ENCODE data around the gene TRIM7. TPM values are rescaled to one million over a fixed set of nuclear protein-coding genes. Genes with fewer than 3 reads are reported as not detected.

The TRIM7 gene
- 1 to 10 TPM; 4.8 to 7.0 TPM for total RNA-seq

DNA sequence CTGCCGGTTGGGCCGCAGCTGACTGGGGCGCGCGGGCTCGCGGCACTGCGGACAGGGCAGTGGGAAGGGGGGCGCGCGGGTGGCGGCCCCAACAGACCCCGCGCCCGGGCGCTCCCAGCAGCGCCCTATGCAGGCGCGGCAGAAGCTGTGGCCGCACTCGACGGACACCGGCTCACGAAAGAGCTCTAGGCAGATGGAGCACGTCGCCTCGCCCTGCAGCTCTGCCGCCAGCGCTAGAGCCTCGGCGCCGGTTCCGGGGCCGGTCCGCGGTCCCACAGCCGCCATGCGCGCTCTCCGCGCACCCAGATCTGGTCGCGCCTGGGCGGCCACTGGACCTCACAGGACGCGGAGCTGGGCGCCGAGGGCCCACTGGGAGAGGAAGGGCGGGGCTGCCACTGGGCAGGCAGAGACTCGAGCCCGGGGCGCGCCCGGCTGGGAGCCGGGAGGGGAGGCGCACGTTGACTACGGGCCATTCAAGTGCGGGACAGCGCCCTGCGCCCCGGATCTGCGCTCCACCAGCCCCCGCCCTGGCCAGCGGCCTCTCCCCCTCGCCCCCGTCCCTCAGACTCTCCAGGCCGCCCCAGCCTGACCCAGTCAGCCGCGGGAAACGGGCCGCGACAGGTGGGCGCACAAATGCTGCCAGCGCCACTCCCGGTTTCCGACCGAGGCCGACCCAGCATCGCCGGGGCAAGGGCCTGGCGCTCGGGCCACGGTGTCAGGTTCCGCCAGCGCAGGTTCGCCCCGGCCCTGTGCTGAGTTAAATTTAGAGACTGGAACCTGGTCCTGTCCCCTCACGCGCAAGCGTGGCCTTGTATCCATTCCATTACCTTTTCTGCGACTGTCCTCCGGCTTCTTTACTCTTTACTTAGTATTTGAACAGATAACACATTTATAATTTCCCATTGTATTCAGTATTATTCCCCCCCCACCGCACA, at the start of gene TRIM7:
Gene TRIM7 (minus strand): TSS at position 371 of the 935 bp plus-strand sequence. CDS start 86 bp downstream, at position 285.
- Mint-ChIP-seq H3K36me3 (peaks cover 5 to 13% of the 10 kb centered on the region in 2 donors), H3K9me3 (no peaks in the 10 kb centered on the region), H3K27ac (peak within 1 kb of the TSS in 1 of 2 donors; percentile 97)
- DNase-seq (ENCODE audit: low spot score in 2 of 2) = peak in 1 of 2 donors; percentile 50
- ATAC-seq = no peak

- no peak for DNase-seq (ENCODE audit: low spot score in 2 of 2)
- Mint-ChIP-seq H3K27ac (peak overlapping the region; percentile 96), H3K36me3 (peaks cover 39 to 44% of the 10 kb centered on the region in 2 donors), H3K9me3 (no peaks in the 10 kb centered on the region)
- no peak for ATAC-seq
These were observed 43.3 kb upstream of the TRIM7 start for GRCh38 chr5:181248277-181248676.

GRCh38 chr5:181246276-181247049, 41.5 kb upstream of the TRIM7 start:
- H3K36me3 Mint-ChIP-seq = peaks cover 54 to 62% of the 10 kb centered on the region in 2 donors
- no peaks in the 10 kb centered on the region for H3K9me3 Mint-ChIP-seq
- peak; percentile 80 to 90 for DNase-seq (ENCODE audit: low spot score in 2 of 2)
- ATAC-seq = peak; percentile 66
- peak overlapping the region; percentile 96 to 100 for H3K27ac Mint-ChIP-seq

DNA sequence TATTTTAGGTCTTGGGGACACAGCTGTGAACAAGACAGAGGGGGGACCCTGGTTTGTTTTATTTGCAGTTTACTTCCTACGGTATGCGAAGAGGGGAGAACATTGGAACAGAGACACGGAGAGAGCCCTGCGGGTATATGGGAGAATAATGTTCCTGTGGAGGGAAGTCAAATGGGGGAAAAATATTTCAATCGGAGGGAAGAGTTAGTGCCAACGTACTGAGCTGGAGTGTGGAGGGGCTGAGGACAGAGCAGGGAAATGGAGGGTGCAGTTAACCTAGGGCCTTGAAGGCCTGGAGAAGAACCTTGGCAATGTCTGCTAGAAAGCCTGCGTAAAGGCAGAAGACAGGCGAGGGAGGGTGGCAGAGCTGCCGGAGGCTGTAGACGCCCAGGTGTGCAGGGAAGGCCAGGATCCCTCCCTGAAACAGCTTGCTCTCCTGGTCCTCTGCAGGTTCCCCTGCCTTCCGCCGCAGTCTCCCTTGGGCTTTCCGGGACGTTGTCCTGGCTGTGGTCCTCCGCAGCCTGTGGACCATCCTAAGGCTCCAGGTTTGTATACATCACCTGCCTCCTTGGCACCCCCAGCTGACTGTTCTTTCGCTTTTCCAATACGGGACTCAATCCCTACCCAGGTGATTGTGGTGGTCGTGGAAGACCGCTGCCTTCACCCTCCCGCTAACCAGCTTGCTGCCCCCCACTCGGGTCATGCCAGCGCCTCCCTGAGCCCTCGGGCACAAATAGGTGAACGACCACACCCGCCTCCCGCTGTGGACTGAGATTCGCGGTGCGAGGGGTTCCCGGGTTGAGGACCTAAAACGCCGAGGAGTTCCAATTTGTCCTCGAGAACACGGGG, 40.7 kb upstream of the TRIM7 start:
- no peaks in the 10 kb centered on the region for H3K9me3 Mint-ChIP-seq
- DNase-seq (ENCODE audit: low spot score in 2 of 2) (peak in 1 of 2 donors; percentile 13), ATAC-seq (no peak)
- peaks cover 56 to 69% of the 10 kb centered on the region in 2 donors for H3K36me3 Mint-ChIP-seq
- H3K27ac Mint-ChIP-seq = peak overlapping the region; percentile 96 to 100

DNA sequence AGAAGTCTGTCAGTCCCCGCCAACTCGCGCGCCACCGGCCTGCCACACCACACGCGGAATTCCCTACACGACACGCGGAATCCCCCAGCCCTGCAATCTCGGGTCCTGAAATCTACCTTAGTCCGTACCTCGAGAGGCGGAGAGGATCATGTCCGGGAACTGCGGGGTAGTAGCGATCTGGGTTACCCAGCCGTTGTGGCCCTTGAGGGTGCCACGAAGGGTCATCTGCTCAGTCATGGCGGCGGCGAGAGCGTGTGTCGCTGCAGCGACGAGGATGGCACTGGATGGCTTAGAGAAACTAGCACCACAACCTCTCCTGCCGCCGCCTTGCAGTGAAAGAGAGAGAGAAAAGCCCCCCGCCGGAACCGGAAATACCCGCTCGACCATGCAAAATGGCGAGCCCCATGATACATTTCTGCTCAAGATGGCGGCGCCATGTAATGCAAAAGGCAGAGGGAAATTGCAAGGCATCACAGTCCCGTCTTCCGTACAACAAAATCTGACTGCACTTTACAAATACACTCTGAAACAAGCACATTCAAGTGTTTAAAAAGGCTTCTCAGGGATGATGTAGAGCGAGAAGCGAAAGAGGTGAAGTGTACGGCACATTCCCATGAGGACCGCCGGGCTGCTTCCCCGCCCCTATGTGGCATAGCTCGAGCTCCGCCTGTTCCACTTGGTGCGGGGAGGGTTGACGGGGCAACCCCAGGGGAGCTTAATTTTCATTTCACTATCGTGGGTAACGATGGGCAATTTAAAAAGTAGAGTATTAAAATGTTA, 38.8 kb upstream of the TRIM7 start, which contains the start of gene RACK1:
Gene RACK1 (minus strand): TSS at position 343 of the 780 bp plus-strand sequence. CDS start 106 bp downstream, at position 237.
- DNase-seq (ENCODE audit: low spot score in 2 of 2) (peak; percentile 83 to 88), ATAC-seq (peak; percentile 64 to 71)
- H3K36me3 Mint-ChIP-seq = peaks cover 66 to 68% of the 10 kb centered on the region in 2 donors
- H3K27ac Mint-ChIP-seq = peak within 1 kb of the TSS; percentile 96 to 100
- H3K9me3 Mint-ChIP-seq = no peaks in the 10 kb centered on the region

DNA sequence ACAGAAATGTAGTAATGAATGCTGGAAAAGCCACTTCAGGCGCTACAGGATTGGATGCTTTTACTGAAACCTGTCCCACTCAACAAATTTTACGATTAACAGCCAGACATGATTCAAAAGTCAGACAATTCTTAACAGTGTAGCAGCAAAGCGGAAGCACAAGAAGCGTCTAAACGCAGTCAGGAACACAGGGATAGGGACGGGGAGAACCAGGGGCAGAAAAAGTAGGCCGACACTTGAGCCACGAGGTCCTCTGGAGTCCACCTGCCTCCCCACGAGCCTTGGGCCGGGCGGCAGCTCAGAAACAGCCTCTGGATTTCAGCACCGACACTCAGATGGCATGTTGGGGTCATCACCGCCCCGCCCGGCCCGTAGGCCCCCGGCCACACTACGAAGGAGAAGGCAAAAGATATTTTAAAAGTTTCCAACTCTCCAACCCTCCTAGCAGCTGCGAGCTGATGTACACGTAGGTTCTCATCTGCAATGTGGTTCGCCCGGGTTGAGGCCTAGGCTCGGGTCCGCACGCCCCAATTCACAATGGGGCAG, 38.1 kb upstream of the TRIM7 start:
- H3K27ac Mint-ChIP-seq = peak overlapping the region; percentile 96 to 100
- H3K36me3 Mint-ChIP-seq = peaks cover 69 to 70% of the 10 kb centered on the region in 2 donors
- ATAC-seq (peak in 1 of 2 donors; percentile 1), DNase-seq (ENCODE audit: low spot score in 2 of 2) (no peak)
- no peaks in the 10 kb centered on the region for H3K9me3 Mint-ChIP-seq

GRCh38 chr5:181242031-181242451, 37.0 kb upstream of the TRIM7 start:
- ATAC-seq (no peak), DNase-seq (ENCODE audit: low spot score in 2 of 2) (peak in 1 of 2 donors; percentile 5)
- Mint-ChIP-seq H3K27ac (peak overlapping the region; percentile 96 to 100), H3K36me3 (peaks cover 66 to 68% of the 10 kb centered on the region in 2 donors), H3K9me3 (no peaks in the 10 kb centered on the region)

DNA sequence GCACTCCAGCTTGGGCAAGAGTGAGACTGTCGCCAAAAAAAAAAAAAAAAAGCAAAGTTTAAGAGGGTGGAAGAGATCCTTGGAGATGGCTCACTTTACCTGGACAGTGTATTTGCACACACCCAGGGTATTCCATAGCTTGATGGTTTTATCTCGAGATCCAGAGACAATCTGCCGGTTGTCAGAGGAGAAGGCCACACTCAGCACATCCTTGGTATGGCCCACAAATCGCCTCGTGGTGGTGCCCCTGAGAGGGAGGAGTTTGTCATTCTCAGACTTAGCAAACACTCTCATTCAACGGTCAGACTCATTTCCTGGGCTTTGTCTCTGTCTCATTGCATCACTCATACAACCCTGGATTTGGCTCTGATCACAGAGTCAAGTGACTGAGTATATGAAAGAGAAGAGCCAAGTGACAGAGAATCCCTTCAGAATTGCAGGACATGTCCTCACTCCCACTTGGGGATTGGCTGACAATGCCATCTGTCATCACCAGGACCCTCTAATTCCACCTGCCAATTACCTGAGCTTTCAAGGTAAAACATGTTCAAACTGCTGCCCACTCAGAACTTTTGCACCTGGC, 36.5 kb upstream of the TRIM7 start:
- H3K27ac Mint-ChIP-seq = peak overlapping the region; percentile 96 to 100
- no peaks in the 10 kb centered on the region for H3K9me3 Mint-ChIP-seq
- ATAC-seq = peak; percentile 65 to 68

GRCh38 chr5:181239062-181239663, 34.2 kb upstream of the TRIM7 start:
- peak overlapping the region; percentile 42 to 94 for H3K27ac Mint-ChIP-seq
- DNase-seq (ENCODE audit: low spot score in 2 of 2) = no peak
- ATAC-seq = no peak
- no peaks in the 10 kb centered on the region for H3K9me3 Mint-ChIP-seq
- peaks cover 52 to 66% of the 10 kb centered on the region in 2 donors for H3K36me3 Mint-ChIP-seq

More for the DNA sequence above, 36.5 kb upstream of the TRIM7 start:
- H3K36me3 Mint-ChIP-seq = peaks cover 65 to 70% of the 10 kb centered on the region in 2 donors
- DNase-seq (ENCODE audit: low spot score in 2 of 2) = peak; percentile 64 to 73

DNA sequence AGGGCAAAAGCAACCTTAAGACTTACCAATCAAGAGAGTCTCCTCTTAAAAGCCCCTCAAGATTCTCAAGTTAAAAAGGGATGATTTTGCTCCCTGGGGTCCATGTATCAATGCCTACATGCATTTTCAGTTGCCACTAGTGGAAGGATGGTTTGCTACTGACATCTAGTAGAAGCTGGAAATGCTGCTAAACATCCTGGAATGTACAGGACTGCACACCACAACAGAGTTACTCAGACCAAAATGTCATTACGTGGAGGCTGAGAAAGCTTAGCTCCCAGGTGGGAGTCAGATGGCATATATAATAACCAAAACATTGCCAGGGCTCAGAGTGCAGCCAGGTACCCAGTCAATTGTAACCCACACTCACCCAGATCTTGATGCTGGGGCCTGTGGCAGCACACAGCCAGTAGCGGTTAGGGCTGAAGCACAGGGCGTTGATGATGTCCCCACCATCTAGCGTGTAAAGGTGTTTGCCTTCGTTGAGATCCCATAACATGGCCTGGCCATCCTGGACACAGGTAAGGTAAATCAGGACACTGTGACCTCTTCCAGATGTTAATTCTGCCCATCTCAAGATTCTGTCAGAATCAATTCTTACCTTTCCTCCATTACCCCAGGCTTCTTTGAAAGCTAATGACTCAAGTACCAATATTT, 32.9 kb upstream of the TRIM7 start:
- DNase-seq (ENCODE audit: low spot score in 2 of 2) = no peak
- Mint-ChIP-seq H3K36me3 (peaks cover 39 to 53% of the 10 kb centered on the region in 2 donors), H3K27ac (peak overlapping the region; percentile 42 to 94), H3K9me3 (no peaks in the 10 kb centered on the region)
- no peak for ATAC-seq

GRCh38 chr5:181236954-181237641, 32.1 kb upstream of the TRIM7 start:
- Mint-ChIP-seq H3K27ac (peak overlapping the region in 1 of 2 donors; percentile 77), H3K9me3 (no peaks in the 10 kb centered on the region), H3K36me3 (peaks cover 32 to 46% of the 10 kb centered on the region in 2 donors)
- ATAC-seq (no peak), DNase-seq (ENCODE audit: low spot score in 2 of 2) (no peak)

DNA sequence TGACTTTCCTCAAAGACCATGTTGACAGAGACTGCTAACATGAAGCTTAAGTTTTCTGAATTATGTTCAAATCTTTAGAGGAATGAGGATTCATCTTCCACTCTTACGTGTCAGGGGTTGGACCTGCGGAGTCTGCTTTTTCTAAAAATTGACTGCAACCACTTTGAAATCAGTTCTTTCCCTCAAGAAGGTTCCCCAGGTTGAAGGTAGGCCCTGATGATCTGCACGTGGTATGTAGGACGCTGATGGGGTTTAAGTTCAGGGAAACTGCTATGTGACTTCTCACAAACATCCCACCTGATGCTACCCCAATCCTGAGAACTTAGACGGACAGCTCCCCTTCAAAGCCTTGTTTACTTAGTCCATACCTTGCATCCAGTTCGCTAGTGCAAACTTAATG, 31.5 kb upstream of the TRIM7 start:
- peak overlapping the region in 1 of 2 donors; percentile 77 for H3K27ac Mint-ChIP-seq
- ATAC-seq = no peak
- no peaks in the 10 kb centered on the region for H3K9me3 Mint-ChIP-seq
- DNase-seq (ENCODE audit: low spot score in 2 of 2) = no peak
- peaks cover 26 to 39% of the 10 kb centered on the region in 2 donors for H3K36me3 Mint-ChIP-seq

DNA sequence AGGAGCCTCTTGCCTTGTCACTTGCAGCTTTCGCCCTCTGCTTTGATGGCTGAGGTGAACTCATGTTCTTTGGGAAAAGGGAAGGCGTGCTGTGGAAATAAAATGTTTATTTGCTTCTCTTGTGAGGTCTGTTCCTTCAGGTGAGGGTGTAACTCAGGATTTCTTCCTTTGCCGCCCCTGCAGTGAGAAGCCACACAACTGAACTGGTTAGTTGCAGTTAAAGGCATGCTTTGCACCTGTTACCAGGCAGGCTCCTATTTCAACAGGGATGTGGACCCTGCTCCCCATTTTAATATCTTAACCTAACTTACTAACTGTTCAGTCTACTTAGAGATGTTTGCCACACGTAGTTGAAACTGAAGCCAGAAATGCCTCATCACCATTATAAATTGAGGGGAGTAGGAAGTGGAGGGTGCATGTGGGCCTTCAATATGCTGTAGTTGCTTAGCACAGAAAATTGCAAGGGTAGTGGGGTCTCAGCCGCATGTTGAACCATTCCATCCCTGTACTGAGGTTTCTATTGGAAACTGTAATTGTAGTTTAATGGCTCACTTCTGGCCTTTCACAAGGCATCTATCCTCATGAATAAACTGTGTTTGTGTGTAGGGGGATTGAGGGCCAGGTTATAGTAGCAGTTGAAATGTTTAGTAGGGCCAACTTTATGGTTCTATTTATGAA, 30.8 kb upstream of the TRIM7 start:
- Mint-ChIP-seq H3K36me3 (peaks cover 21 to 33% of the 10 kb centered on the region in 2 donors), H3K27ac (peak overlapping the region; percentile 67 to 97), H3K9me3 (no peaks in the 10 kb centered on the region)
- DNase-seq (ENCODE audit: low spot score in 2 of 2) = peak in 1 of 2 donors; percentile 2
- no peak for ATAC-seq
